Muscle layer of colon (tissue), 2 donors: ENCODE results near the gene HBA2.
"Not testable (repeated sequence)": the region's sequence is repeated elsewhere in the genome, so short reads cannot be mapped to it uniquely, and the experiment has no call there.

Experiments used
- H3K27ac ChIP-seq: one replicate; pipeline ENCODE4 v1.7.0; 2013; ENCODE audit warnings: low read depth, mild to moderate bottlenecking, low read length, moderate library complexity
- H3K27me3 ChIP-seq, 2 donors: one replicate each; pipeline ENCODE4 v1.7.0; 2013; ENCODE audit warnings: low read length in 2 of 2, mild to moderate bottlenecking in 2 of 2; ENCODE audit not compliant: insufficient read depth in 2 of 2, control insufficient read depth in 1 of 2
- H3K36me3 ChIP-seq: one replicate; pipeline ENCODE4 v1.7.0; 2013; ENCODE audit warnings: mild to moderate bottlenecking, low read length; ENCODE audit not compliant: insufficient read depth
- H3K4me1 ChIP-seq: one replicate; pipeline ENCODE4 v1.7.0; 2013; ENCODE audit warnings: mild to moderate bottlenecking, low read length; ENCODE audit not compliant: insufficient read depth
- H3K4me3 ChIP-seq, 2 donors: one replicate each; pipeline ENCODE4 v1.7.0; 2013; ENCODE audit warnings: low read length in 2 of 2, low read depth in 1 of 2, mild to moderate bottlenecking in 1 of 2, moderate library complexity in 1 of 2
- H3K9ac ChIP-seq: one replicate; pipeline ENCODE4 v1.7.0; 2013; ENCODE audit warnings: low read length
- H3K9me3 ChIP-seq: one replicate; pipeline ENCODE4 v1.7.0; 2013; ENCODE audit warnings: mild to moderate bottlenecking, low read length
- donor health status: abdominal sarcoma.
- donor health status: Adenocarcinoma of cecum.

HBA2 gene

DNA sequence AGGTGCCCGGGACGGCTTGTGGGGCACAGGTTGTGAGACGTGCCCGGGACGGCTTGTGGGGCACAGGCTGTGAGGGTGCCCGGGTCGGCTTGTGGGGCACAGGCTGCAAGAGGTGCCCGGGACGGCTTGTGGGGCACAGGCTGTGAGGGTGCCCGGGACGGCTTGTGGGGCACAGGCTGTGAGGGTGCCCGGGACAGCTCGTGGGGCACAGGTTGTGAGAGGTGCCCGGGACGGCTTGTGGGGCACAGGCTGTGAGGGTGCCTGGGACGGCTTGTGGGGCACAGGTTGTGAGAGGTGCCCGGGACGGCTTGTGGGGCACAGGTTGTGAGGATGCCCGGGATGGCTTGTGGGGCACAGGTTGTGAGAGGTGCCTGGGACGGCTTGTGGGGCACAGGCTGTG lies 12.4 kb upstream of the HBA2 start:
- H3K27me3 ChIP-seq: peaks cover 8 to 21% of the 10 kb centered on the region in 2 donors
- not testable (repeated sequence) for H3K9ac ChIP-seq, H3K4me3 ChIP-seq, H3K9me3 ChIP-seq, H3K4me1 ChIP-seq, H3K27ac ChIP-seq, H3K36me3 ChIP-seq

DNA sequence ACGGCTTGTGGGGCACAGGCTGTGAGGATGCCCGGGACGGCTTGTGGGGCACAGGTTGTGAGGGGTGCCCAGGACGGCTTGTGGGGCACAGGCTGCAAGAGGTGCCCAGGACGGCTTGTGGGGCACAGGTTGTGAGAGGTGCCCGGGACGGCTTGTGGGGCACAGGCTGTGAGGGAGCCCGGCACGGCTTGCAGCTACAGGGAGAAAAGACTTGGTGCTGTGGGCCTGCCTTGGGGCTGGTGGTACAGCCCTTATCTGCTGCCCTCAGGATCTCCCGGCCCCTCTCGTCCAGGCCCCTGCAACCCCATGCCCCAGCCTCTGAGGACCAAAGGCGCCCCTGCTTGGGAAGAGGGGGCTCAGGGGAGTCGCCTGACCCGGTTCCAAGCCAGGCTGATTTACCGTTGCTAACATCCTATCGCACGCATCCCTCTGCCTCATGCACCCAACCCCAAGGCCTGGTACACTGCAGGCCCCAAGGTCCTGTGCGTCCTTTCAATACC lies 11.9 kb upstream of the HBA2 start:
- Histone ChIP-seq H3K36me3 (no peaks in the 10 kb centered on the region), H3K9ac (no peak overlapping the region), H3K27ac (no peak overlapping the region), H3K4me3 (no peak overlapping the region), H3K27me3 (peaks cover 13 to 21% of the 10 kb centered on the region in 2 donors), H3K9me3 (no peaks in the 10 kb centered on the region), H3K4me1 (peaks cover 7% of the 10 kb centered on the region)

DNA sequence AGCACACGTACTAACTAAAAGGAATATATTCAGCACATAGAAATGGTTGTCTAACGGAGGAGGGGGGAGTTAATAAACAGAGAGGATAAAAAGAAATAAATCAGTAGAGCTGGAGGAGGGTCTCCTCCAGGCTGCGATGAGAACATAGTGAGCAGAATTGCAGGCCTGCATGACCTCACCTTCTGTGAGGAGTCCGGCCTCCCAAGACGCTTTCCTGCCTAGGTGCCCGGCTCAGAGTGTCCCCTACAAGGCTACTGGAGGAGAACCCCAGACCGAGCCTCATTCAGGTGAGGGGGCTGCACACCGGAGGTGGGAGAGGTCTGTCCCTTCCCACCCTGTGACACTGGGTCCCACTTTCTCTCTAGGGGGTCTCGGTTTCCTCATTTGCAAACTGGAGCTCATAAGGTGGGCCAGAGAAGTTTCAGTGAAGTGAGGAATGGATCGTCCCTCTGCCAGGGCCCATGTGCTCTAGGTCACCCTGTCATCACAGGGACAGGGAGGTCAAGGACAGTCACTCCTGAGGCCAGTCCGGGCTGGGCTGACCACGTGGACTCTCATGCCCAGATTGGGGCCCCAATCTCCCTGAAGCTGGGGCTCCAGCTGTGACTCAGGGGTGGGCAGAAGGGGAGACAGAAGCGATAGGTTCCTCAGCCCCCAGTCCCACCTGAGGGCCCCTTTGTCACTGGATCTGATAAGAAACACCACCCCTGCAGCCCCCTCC lies 10.2 kb upstream of the HBA2 start:
- Histone ChIP-seq H3K27me3 (peaks cover 24 to 35% of the 10 kb centered on the region in 2 donors), H3K4me1 (peaks cover 10% of the 10 kb centered on the region), H3K9me3 (no peaks in the 10 kb centered on the region), H3K27ac (no peak overlapping the region), H3K4me3 (no peak overlapping the region), H3K36me3 (no peaks in the 10 kb centered on the region), H3K9ac (no peak overlapping the region)

DNA sequence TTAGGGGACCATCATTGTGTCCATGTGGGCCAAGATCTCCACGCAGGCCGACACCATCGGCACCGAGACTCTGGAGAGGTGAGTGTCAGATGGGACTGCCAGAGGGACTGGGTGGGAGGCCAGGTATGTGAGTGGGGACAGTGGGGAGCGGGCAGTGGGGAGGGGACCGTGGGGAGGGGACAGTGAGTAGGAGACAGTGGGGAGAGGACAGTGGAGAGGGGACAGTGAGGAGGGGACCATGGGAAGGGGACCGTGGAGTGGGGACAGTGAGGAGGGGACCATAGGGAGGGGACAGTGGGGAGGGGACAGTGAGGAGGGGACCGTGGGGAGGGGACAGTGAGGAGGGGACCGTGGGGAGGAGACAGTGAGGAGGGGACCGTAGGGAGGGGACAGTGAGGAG lies 9.5 kb upstream of the HBA2 start:
- not testable (repeated sequence) for H3K9ac ChIP-seq, H3K36me3 ChIP-seq, H3K4me3 ChIP-seq, H3K27ac ChIP-seq, H3K9me3 ChIP-seq
- peaks cover 10% of the 10 kb centered on the region for H3K4me1 ChIP-seq
- H3K27me3 ChIP-seq: peaks cover 31 to 36% of the 10 kb centered on the region in 2 donors

DNA sequence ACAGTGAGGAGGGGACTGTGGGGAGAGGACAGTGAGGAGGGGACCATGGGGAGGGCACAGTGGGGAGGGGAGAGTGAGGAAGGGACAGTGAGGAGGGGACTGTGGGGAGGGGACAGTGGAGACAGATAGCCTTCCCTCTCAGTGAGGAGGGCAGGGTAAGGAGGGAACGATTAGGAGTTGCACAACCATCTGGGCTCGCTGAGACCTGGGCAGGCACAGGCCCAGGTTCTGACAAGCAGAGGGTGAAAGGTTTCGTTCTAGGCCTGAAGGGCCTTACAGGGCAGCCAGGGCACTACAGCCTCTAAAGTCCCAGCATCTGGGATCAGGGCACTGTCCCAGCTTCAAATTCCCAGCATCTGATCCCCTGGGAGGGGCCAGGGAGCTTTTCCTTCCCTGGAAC lies 9.0 kb upstream of the HBA2 start:
- not testable (repeated sequence) for H3K36me3 ChIP-seq, H3K9ac ChIP-seq, H3K27ac ChIP-seq, H3K9me3 ChIP-seq, H3K4me3 ChIP-seq
- H3K27me3 ChIP-seq: peaks cover 36 to 38% of the 10 kb centered on the region in 2 donors
- H3K4me1 ChIP-seq: peaks cover 10% of the 10 kb centered on the region

DNA sequence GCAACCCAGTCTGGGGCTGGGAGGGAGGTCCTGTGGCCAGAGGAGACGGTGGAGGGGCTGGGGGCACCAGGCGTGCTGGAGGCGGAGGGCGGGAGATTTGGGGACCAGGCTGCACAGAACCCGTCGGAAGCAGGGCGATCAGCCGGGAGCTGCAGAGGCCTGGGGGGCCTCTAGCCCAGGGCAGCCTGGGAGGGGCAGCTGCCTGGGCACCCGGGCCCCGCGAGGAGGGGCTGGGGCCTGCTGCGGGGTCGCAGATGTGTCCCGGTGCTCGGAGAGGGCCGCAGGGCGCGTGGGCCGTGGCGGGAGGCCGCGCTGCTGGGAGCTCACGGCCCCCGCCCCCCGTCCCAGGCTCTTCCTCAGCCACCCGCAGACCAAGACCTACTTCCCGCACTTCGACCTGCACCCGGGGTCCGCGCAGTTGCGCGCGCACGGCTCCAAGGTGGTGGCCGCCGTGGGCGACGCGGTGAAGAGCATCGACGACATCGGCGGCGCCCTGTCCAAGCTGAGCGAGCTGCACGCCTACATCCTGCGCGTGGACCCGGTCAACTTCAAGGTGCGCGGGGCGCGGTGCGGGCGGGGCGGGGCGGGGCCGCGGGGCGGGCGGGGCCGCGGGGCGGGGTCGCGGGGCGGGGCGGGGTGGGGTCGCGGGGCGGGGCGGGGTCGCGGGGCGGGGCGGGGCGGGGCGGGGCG lies 8.4 kb upstream of the HBA2 start:
- H3K9ac ChIP-seq, H3K9me3 ChIP-seq, H3K36me3 ChIP-seq, H3K4me3 ChIP-seq, H3K27ac ChIP-seq: not testable (repeated sequence)
- Histone ChIP-seq H3K4me1 (peaks cover 10% of the 10 kb centered on the region), H3K27me3 (peaks cover 41 to 44% of the 10 kb centered on the region in 2 donors)

DNA sequence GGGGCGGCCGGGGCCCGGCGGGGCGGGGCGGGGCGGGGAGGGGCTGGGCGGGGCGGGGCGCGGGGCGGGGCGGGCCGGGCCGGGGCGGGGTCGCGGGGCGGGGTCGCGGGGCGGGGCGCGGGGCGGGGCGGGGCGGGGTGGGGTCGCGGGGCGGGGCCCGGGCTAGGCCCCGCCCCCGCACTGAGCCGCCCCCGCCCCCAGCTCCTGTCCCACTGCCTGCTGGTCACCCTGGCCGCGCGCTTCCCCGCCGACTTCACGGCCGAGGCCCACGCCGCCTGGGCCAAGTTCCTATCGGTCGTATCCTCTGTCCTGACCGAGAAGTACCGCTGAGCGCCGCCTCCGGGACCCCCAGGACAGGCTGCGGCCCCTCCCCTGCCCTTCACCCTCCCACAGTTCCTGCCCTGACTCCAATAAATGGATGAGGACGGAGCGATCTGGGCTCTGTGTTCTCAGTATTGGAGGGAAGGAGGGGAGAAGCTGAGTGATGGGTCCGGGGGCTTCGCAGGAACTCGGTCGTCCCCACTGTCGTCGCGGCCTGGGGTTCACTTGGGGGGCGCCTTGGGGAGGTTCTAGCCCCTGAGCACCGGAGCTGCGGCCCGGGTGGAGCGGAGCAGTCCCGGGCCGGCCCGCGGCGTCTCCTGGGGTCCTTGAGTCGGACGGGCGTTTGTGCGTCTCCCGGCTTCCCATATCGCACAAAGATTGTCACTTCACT lies 7.7 kb upstream of the HBA2 start:
- Histone ChIP-seq H3K27ac (no peak overlapping the region), H3K4me3 (no peak overlapping the region), H3K4me1 (peaks cover 10% of the 10 kb centered on the region), H3K9ac (no peak overlapping the region), H3K27me3 (peaks cover 41 to 51% of the 10 kb centered on the region in 2 donors), H3K36me3 (no peaks in the 10 kb centered on the region), H3K9me3 (no peaks in the 10 kb centered on the region)

DNA sequence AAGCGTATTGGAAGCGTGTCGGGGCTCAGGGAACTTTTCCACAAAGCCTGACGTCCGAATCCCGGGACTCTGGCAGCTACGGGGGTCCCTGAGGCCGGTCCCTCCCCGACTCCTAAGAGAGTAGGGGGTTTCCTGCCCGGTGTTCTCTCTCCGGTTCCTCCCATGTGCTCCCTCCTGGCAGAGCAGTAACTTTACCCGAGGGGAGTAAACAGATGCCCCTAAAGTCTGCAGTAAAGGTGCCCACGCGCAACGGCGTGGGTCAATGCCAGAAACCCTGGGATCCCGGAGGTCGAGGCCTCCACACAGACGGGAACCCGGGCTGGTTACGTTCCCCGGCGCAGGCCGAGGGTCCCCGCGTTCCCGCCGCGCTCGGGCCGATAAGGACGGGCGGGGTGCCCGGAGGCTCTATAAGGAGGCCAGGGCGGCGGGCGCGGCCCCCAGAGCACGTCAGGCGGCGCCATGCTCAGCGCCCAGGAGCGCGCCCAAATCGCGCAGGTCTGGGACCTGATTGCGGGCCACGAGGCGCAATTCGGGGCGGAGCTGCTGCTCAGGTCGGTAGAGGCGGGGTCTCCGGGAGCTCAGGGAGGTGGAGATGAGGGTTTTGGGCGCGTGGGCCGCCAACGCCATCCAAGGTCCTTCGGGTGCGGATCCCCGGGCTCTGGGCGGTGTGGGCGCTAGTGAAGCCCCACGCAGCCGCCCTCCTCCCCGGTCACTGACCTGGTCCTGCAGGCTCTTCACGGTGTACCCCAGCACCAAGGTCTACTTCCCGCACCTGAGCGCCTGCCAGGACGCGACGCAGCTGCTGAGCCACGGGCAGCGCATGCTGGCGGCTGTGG lies 6.9 kb upstream of the HBA2 start, which contains the start of gene HBM:
TSS of gene HBM (plus strand) at position 440 of the 836 bp plus-strand sequence. CDS start at position 460, 20 bp downstream.
- Histone ChIP-seq H3K27me3 (peaks cover 41 to 54% of the 10 kb centered on the region in 2 donors), H3K9ac (no peak within 1 kb of the TSS), H3K4me3 (no peak within 1 kb of the TSS), H3K4me1 (peaks cover 10% of the 10 kb centered on the region), H3K27ac (no peak within 1 kb of the TSS), H3K9me3 (no peaks in the 10 kb centered on the region), H3K36me3 (no peaks in the 10 kb centered on the region)

DNA sequence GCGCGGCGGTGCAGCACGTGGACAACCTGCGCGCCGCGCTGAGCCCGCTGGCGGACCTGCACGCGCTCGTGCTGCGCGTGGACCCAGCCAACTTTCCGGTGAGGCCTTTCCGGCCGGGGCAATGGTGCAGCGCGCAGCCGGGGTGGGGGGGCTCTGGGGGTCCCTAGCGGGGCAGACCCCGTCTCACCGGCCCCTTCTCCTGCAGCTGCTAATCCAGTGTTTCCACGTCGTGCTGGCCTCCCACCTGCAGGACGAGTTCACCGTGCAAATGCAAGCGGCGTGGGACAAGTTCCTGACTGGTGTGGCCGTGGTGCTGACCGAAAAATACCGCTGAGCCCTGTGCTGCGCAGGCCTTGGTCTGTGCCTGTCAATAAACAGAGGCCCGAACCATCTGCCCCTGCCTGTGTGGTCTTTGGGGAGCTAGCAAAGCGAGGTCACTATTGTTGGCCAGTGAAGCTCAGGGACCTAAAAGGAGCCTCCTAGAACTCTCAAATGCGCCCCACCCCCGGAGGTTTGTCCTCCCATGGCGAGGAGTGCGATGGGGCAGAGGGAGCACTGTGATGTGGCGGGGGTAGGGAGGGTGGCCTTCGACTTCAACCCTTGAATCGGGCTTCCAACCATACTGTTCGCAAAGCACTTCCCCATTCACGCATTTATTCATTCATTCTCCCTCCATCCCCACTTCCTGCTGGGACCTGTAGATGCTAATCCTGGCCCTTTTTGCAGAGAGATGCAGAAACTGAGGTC lies 6.1 kb upstream of the HBA2 start:
- Histone ChIP-seq H3K27me3 (peaks cover 41 to 59% of the 10 kb centered on the region in 2 donors), H3K4me1 (peaks cover 10% of the 10 kb centered on the region), H3K4me3 (no peak overlapping the region), H3K9ac (no peak overlapping the region), H3K9me3 (no peaks in the 10 kb centered on the region), H3K27ac (no peak overlapping the region), H3K36me3 (no peaks in the 10 kb centered on the region)

DNA sequence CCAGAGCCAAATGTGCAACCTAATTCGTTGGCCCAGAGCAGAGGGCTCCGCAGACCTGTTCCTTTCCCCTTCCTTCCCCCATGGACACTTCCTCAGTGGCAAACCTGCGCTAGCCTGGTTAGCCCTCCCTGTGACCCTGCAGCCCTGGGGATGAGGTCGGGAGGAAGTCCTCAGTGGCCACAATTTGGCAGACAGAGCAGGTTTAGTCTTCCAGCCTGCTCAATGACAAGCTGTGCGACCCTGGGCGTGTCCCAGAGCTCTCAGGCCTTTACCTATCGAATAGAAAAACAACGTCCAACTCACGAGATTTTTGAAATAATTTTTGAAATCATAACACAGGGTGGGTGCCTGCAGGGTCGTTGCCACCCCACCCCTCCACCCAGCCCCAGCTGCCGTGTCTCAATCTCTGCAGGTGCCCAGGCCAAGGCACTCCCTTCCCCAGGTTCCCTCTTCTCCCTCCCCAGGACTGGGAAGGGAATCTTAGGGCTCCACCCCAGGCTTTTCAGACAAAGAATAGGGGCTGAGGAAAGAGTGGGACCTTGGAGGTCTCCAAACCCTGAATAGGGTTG lies 5.5 kb upstream of the HBA2 start:
- no peak overlapping the region for H3K27ac ChIP-seq
- no peak overlapping the region for H3K4me3 ChIP-seq
- H3K9me3 ChIP-seq: no peaks in the 10 kb centered on the region
- H3K36me3 ChIP-seq: no peaks in the 10 kb centered on the region
- peaks cover 41 to 62% of the 10 kb centered on the region in 2 donors for H3K27me3 ChIP-seq
- peaks cover 10% of the 10 kb centered on the region for H3K4me1 ChIP-seq
- H3K9ac ChIP-seq: no peak overlapping the region
